K562 (cell line): ENCODE data around the gene ZNF587. TPM values are rescaled to one million over a fixed set of nuclear protein-coding genes. Genes with fewer than 3 reads are reported as not detected.
A peak's percentile ranks its signal among the peaks of the same experiment; 100 is the strongest.

Source experiments
- ATF1 ChIP-seq, 2 experiments: fragments of 450-650 bp in 1 of 2; IDR thresholded peaks; 2 replicates each; pipeline ENCODE4 v1.6.1; 2016; ENCODE audit warnings: missing compliant biosample characterization in 1 of 2, missing genetic modification characterization in 1 of 2
- CBX1 ChIP-seq: sonication (generic); IDR thresholded peaks from 2 replicates; pipeline ENCODE4 v1.6.1; 2016; ENCODE audit warnings: antibody characterized with exemption, low read depth, mild to moderate bottlenecking
- CTCFL ChIP-seq: IDR thresholded peaks from 2 replicates; pipeline ENCODE4 v1.6.1; 2011; ENCODE audit warnings: borderline replicate concordance, low read depth, mild to moderate bottlenecking, moderate library complexity, low read length; ENCODE audit not compliant: insufficient read depth, poor library complexity, severe bottlenecking
- FOS ChIP-seq: IDR thresholded peaks from 3 replicates; pipeline ENCODE4 v1.6.1; 2011; ENCODE audit not compliant: insufficient read length; ENCODE audit errors: extremely low read depth
- FOXK2 ChIP-seq, 2 experiments: fragments of 450-650 bp; IDR thresholded peaks in 1 of 2; conservative IDR thresholded peaks in 1 of 2; 2 replicates each; pipeline ENCODE4 v1.6.1; 2016; ENCODE audit warnings: low read depth in 2 of 2, mild to moderate bottlenecking in 1 of 2
- GATA2 ChIP-seq: sonication (generic); formaldehyde crosslinking; IDR thresholded peaks from 2 replicates; pipeline ENCODE4 v1.4.0; 2020; ENCODE audit warnings: mild to moderate bottlenecking, missing genetic modification reagents
- NKRF ChIP-seq: fragments of 450-650 bp; IDR thresholded peaks from 2 replicates; pipeline ENCODE4 v1.6.1; 2016; ENCODE audit warnings: borderline replicate concordance
- PBX2 ChIP-seq, 2 experiments: IDR thresholded peaks in 1 of 2; conservative IDR thresholded peaks in 1 of 2; 2 replicates each; pipeline ENCODE4 v1.6.1; 2016; ENCODE audit warnings: low read depth in 2 of 2, mild to moderate bottlenecking in 1 of 2, missing compliant biosample characterization in 1 of 2, missing genetic modification characterization in 1 of 2, moderate library complexity in 1 of 2
- PHF20 ChIP-seq: fragments of 450-650 bp; IDR thresholded peaks from 2 replicates; pipeline ENCODE4 v1.6.1; 2018; ENCODE audit not compliant: partially characterized antibody
- POLR3A ChIP-seq: IDR thresholded peaks from 2 replicates; pipeline ENCODE4 v1.6.1; 2011; ENCODE audit warnings: borderline replicate concordance, mild to moderate bottlenecking, moderate library complexity; ENCODE audit not compliant: insufficient read length, insufficient read depth; ENCODE audit errors: extremely low read depth
- SIN3B ChIP-seq: fragments of 450-650 bp; IDR thresholded peaks from 2 replicates; pipeline ENCODE4 v1.6.1; 2017; ENCODE audit warnings: low read depth, mild to moderate bottlenecking, moderate library complexity
- SP2 ChIP-seq: IDR thresholded peaks from 2 replicates; pipeline ENCODE4 v1.6.1; 2011; ENCODE audit warnings: mild to moderate bottlenecking, low read depth, low read length, moderate library complexity; ENCODE audit not compliant: poor library complexity, severe bottlenecking; ENCODE audit errors: extremely low read depth
- SUPT5H ChIP-seq: fragments of 450-650 bp; IDR thresholded peaks from 2 replicates; pipeline ENCODE4 v1.6.1; 2016
- TAF1 ChIP-seq: IDR thresholded peaks from 2 replicates; pipeline ENCODE4 v1.6.1; 2011; ENCODE audit warnings: mild to moderate bottlenecking, low read length, moderate library complexity; ENCODE audit not compliant: insufficient read depth, control insufficient read depth, severe bottlenecking; ENCODE audit errors: extremely low read depth
- ZFX ChIP-seq: sonication (generic); formaldehyde crosslinking; IDR thresholded peaks from 2 replicates; pipeline ENCODE4 v1.8.0; 2022; ENCODE audit warnings: mild to moderate bottlenecking, missing genetic modification reagents, moderate library complexity
- ZNF449 ChIP-seq: fragments of 250-450 bp; sonication (Bioruptor Pico); IDR thresholded peaks from 2 replicates; pipeline ENCODE4 v1.8.0; 2022; ENCODE audit warnings: moderate library complexity, mild to moderate bottlenecking, inconsistent platforms
- ZNF707 ChIP-seq: fragments of 250-450 bp; sonication (Bioruptor Pico); conservative IDR thresholded peaks from 2 replicates; pipeline ENCODE4 v1.8.0; 2022; ENCODE audit warnings: inconsistent platforms, mild to moderate bottlenecking, moderate library complexity
- ZNF785 ChIP-seq: fragments of 250-450 bp; sonication (Bioruptor Pico); IDR thresholded peaks from 2 replicates; pipeline ENCODE4 v1.4.0; 2020; ENCODE audit warnings: mild to moderate bottlenecking
- polyA plus RNA-seq, 8 experiments: library from polyadenylated mRNA; depleted of rRNA in 4 of 8; stranded (reverse) in 5 of 8; unstranded in 3 of 8; fragments of >200 nt; fragmentation: Nextera tagmentation in 2 of 8; fragmentation: Illumina TruSeq in 1 of 8; extraction: Ambion mirVana in 2 of 8; extraction: Trizol in 1 of 8; gene quantifications; 2 replicates each; pipeline versions ENCODE4 v1.2.1 to v1.2.3, GENCODE V29; 2011 to 2014; ENCODE audit warnings: inconsistent platforms in 1 of 8, missing spikeins in 1 of 8
- total RNA-seq, 7 experiments: library from RNA; depleted of rRNA in 6 of 7; stranded (reverse); fragments of >200 nt in 6 of 7; fragmentation: Illumina TruSeq in 2 of 7; extraction: Trizol in 2 of 7; gene quantifications; 2 replicates each; pipeline versions ENCODE4 v1.2.1 to v1.2.3, GENCODE V29; 2011 to 2021; ENCODE audit warnings: low replicate concordance in 1 of 7

Gene ZNF587
- total and polyA plus RNA-seq, 9 of the 15 experiments (the other 6 are each of a cell fraction or from before 2014, with no cell fraction given): 3.2 to 42.0 (median 24.9) TPM

GRCh38 chr19:57819475-57820148, 30.0 kb upstream of the ZNF587 start (continued):
- TF ChIP-seq CTCFL: no peak
- peak; percentile 63 for TF ChIP-seq SP2
- TF ChIP-seq SUPT5H: peak; percentile 83
- TF ChIP-seq CBX1: 0 out of 2 replicates have a peak, but pooled peaks have one; percentile 66
- TF ChIP-seq ZNF707 (CRISPR knock-in tag): no peak
- peak; percentile 71 for TF ChIP-seq POLR3A
- TF ChIP-seq ZFX (CRISPR knock-in tag): peak; percentile 48
- TF ChIP-seq ZNF449: no peak
- TF ChIP-seq SIN3B: 0 out of 2 replicates have a peak, but pooled peaks have one; percentile 33
- peak; percentile 48 to 67; a peak in 3 of 4 replicates for TF ChIP-seq FOXK2 (conservative IDR thresholded peaks at IDR 0.05 in 1 of 2, IDR thresholded peaks at IDR 0.05 in 1 of 2; ENCODE audit: low read depth in 2 of 2)
- TF ChIP-seq PHF20: peak; percentile 38
- TF ChIP-seq ATF1 (CRISPR knock-in tag; IDR thresholded peaks at IDR 0.05): no peak
- peak; percentile 89 for TF ChIP-seq ATF1 (tag; IDR thresholded peaks at IDR 0.05)
- peak; percentile 74 for TF ChIP-seq PBX2 (CRISPR knock-in tag; IDR thresholded peaks at IDR 0.05; ENCODE audit: low read depth)
- peak; percentile 98 for TF ChIP-seq PBX2 (tag; conservative IDR thresholded peaks at IDR 0.05; ENCODE audit: low read depth)
- no peak for TF ChIP-seq ZNF785 (CRISPR knock-in tag)
- TF ChIP-seq TAF1: peak; percentile 56
- peak; percentile 30; the same call in 1 of the 2 replicates for TF ChIP-seq GATA2 (CRISPR knock-in tag)
- peak; percentile 76 for TF ChIP-seq FOS
- TF ChIP-seq NKRF: peak; percentile 93
